ENCODE results near the gene KRT33B.

The KRT33B gene

GRCh38 chr17:41322903-41323895 is 46.4 kb downstream of the KRT33B start:
- DNase-seq, result no peak

GRCh38 chr17:41322094-41322902 is 47.3 kb downstream of the KRT33B start:
- no peak for DNase-seq

GRCh38 chr17:41318231-41318630 is 51.4 kb downstream of the KRT33B start:
- DNase-seq, result no peak

GRCh38 chr17:41315814-41316445 is 53.7 kb downstream of the KRT33B start:
- DNase-seq, result no peak

- no peak for DNase-seq
These were observed 54.3 kb downstream of the KRT33B start, which contains the start of gene KRTAP17-1 for GRCh38 chr17:41315204-41315794. TSS of gene KRTAP17-1 (minus strand) at chr17:41315710. CDS start at chr17:41315650, 60 bp downstream.

All from stimulated activated CD4-positive, alpha-beta T cell treated with anti-CD3 and anti-CD28 coated beads, Interleukin-1b, Interleukin-23, amount 100 ng/mL, for 48 hours (primary cell).